ENCODE results near the gene CCR4. TPM values are rescaled to one million over a fixed set of nuclear protein-coding genes. Genes with fewer than 3 reads are reported as not detected.

Gene CCR4
- total and polyA plus RNA-seq, 2 of the 13 experiments (the other 11 are each of a cell fraction or from before 2014, with no cell fraction given): 0.04 to 0.05 TPM

DNA sequence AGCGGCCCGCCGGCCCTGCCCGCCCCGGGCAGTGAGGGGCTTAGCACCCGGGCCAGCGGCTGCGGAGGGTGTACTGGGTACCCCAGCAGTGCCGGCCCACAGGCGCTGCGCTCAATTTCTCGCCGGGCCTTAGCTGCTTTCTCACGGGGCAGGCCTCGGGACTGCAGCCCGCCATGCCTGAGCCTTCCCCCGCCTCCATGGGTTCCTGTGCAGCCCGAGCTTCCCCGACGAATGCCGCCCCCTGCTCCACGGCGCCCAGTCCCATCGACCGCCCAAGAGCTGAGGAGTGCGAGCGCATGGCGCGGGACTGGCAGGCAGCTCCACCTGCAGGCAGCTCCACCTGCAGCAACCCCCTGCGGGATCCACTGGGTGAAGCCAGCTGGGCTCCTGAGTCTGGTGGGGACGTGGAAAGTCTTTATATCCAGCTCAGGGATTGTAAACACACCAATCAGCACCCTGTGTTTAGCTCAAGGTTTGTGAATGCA lies 48.5 kb upstream of the CCR4 start (continued):
- TF ChIP-seq, protein P1, sequence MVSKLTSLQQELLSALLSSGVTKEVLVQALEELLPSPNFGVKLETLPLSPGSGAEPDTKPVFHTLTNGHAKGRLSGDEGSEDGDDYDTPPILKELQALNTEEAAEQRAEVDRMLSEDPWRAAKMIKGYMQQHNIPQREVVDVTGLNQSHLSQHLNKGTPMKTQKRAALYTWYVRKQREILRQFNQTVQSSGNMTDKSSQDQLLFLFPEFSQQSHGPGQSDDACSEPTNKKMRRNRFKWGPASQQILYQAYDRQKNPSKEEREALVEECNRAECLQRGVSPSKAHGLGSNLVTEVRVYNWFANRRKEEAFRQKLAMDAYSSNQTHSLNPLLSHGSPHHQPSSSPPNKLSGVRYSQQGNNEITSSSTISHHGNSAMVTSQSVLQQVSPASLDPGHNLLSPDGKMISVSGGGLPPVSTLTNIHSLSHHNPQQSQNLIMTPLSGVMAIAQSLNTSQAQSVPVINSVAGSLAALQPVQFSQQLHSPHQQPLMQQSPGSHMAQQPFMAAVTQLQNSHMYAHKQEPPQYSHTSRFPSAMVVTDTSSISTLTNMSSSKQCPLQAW (CRISPR knock-in tag; IDR thresholded peaks at IDR 0.05): peak; percentile 67; the same call in 1 of the 2 replicates
- peak; percentile 55; the same call in 1 of the 2 replicates for TF ChIP-seq GABPB1 (CRISPR knock-in tag; IDR thresholded peaks at IDR 0.05)
- 0 out of 4 replicates have a peak, but pooled peaks of 1 of the 2 experiments have one; percentile 9 for TF ChIP-seq POLR2A (IDR thresholded peaks at IDR 0.05; ENCODE audit: insufficient read depth in 1 of 2, low read depth in 2 of 2, low read length in 2 of 2)
- peak; percentile 60; the same call in 1 of the 2 replicates for TF ChIP-seq KDM5B (CRISPR knock-in tag; IDR thresholded peaks at IDR 0.05; ENCODE audit: borderline replicate concordance)
- peak; percentile 50; the same call in 1 of the 2 replicates for TF ChIP-seq ZFX (CRISPR knock-in tag; IDR thresholded peaks at IDR 0.05; ENCODE audit: low read depth)

GRCh38 chr3:32903953-32904352 lies 47.5 kb upstream of the CCR4 start:
- no peaks in the 10 kb centered on the region for H3K36me3 ChIP-seq (replicated peaks in 1 of 2; ENCODE audit: control insufficient read depth in 1 of 2, insufficient read depth in 2 of 2, low read length in 2 of 2)
- no peak overlapping the region for H3K27ac ChIP-seq (ENCODE audit: extremely low read length, insufficient read depth, low read length)
- no peak overlapping the region for H3K9ac ChIP-seq (ENCODE audit: insufficient read depth, low read depth, low read length)
- no TSS peak for BruUV-seq (replicated peaks)
- no peak overlapping the region for H2AFZ ChIP-seq (ENCODE audit: low read length)
- WGBS (ENCODE audit: low lambda C conversion rate): over 99% methylated on average over 9 of the region's 10 CpGs
- in situ Hi-C loops (cut with HindIII; ENCODE audit: extremely low pct_ligation_motif_present, low pct_unique_long_range_greater_than_20kb) (no loop called here), intact Hi-C loops (cut with micrococcal nuclease; ENCODE audit: unreplicated experiment) (loop anchor here (2.0 to 10.0 kb wide), 2 partner anchors 123 to 169 kb away; no protein-coding TSS in a partner anchor)
- no peak for DNase-seq (ENCODE audit: low spot score)
- H3K4me2 ChIP-seq (ENCODE audit: low read depth, low read length): no peak overlapping the region
- H3K79me2 ChIP-seq (ENCODE audit: insufficient read depth, low read length): peaks cover 3% of the 10 kb centered on the region
- H3K4me1 ChIP-seq (ENCODE audit: insufficient read depth, low read length): peaks cover 17% of the 10 kb centered on the region; the same call in 1 of the 2 replicates
- no peaks in the 10 kb centered on the region for H3K9me3 ChIP-seq (ENCODE audit: low read length)
- CTCF ChIA-PET (ENCODE audit: low intra/inter-chr PET ratio, low total read pairs): no interaction called here
- FAIRE-seq: no peak
- ATAC-seq: no peak
- POLR2A ChIA-PET: interaction anchor here (1.0 to 1.4 kb wide), 3 partner anchors 87 to 110 kb away, joined by 3 to 7 read pairs (median 4); no protein-coding TSS in a partner anchor
- H4K20me1 ChIP-seq (ENCODE audit: insufficient read depth, low read length): peaks cover 16% of the 10 kb centered on the region
- no peaks in the 10 kb centered on the region for H3K27me3 ChIP-seq (ENCODE audit: control insufficient read depth in 1 of 2, insufficient read depth in 2 of 2, low read length in 2 of 2)
- H3K4me3 ChIP-seq (replicated peaks in 1 of 3; ENCODE audit: insufficient read depth in 1 of 3, low read depth in 2 of 3, low read length in 3 of 3): no peak overlapping the region
- TF ChIP-seq NFIC (IDR thresholded peaks at IDR 0.05; ENCODE audit: low read length) (no peak), TBX2 (CRISPR knock-in tag; IDR thresholded peaks at IDR 0.05; ENCODE audit: borderline replicate concordance) (no peak), NR2F1 (CRISPR knock-in tag; IDR thresholded peaks at IDR 0.05) (no peak), NFYC (CRISPR knock-in tag; IDR thresholded peaks at IDR 0.05) (no peak), BCLAF1 (IDR thresholded peaks at IDR 0.05) (no peak), ZNF264 (CRISPR knock-in tag; IDR thresholded peaks at IDR 0.05) (no peak), SETDB1 (CRISPR knock-in tag; IDR thresholded peaks at IDR 0.05; ENCODE audit: borderline replicate concordance) (no peak), JARID2 (CRISPR knock-in tag; IDR thresholded peaks at IDR 0.05; ENCODE audit: insufficient replicate concordance) (no peak), RELA (CRISPR knock-in tag; IDR thresholded peaks at IDR 0.05) (no peak), ZBTB39 (CRISPR knock-in tag; IDR thresholded peaks at IDR 0.05) (no peak), ZMYM4 (CRISPR knock-in tag; IDR thresholded peaks at IDR 0.05) (no peak; the same call in 1 of the 2 replicates)
- TF ChIP-seq, protein P2, sequence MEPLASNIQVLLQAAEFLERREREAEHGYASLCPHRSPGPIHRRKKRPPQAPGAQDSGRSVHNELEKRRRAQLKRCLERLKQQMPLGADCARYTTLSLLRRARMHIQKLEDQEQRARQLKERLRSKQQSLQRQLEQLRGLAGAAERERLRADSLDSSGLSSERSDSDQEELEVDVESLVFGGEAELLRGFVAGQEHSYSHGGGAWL (CRISPR knock-in tag; IDR thresholded peaks at IDR 0.05): no peak

Measured in HepG2 (cell line).